HCT116 (cell line): ENCODE results near the gene PITPNC1. TPM values are rescaled to one million over a fixed set of nuclear protein-coding genes. Genes with fewer than 3 reads are reported as not detected.

Experiments used
- ATAC-seq: fragments of 200-7000 bp; cut with Tn5 transposase; 2 replicates; pipeline ENCODE4 v1.9.1; 2020; ENCODE audit warnings: mild to moderate bottlenecking, moderate library complexity
- BruUV-seq: library from RNA; stranded (reverse); fragments of 400-500 nt; replicated peaks from 2 replicates; lab custom pipeline; 2021; lab: Mats Ljungman, UMichigan
- CTCF ChIA-PET: fragments of 300-600 bp; sonication (Branson Sonifier 250); formaldehyde crosslinking; loops from one replicate; lab custom pipeline; 2021; ENCODE audit warnings: antibody characterized with exemption; lab: Charles Lee
- POLR2A ChIA-PET: fragments of 300-600, 350-600 bp; sonication (Branson Sonifier 250); formaldehyde crosslinking; loops from one replicate; lab custom pipeline; 2021; ENCODE audit warnings: antibody characterized with exemption; lab: Charles Lee
- RAD21 ChIA-PET, 2 experiments: fragments of 300-600 bp; sonication (Branson Sonifier 250); formaldehyde crosslinking; loops; one replicate each; lab custom pipeline; 2023; ENCODE audit warnings: low total read pairs in 2 of 2; ENCODE audit not compliant: uncharacterized antibody in 2 of 2, unreplicated experiment in 2 of 2, low non-redundant PET in 1 of 2; lab: Charles Lee
- DNase-seq: peaks from one replicate; pipeline ENCODE4 v3.0.0-alpha.2; 2010; ENCODE audit warnings: low read depth, low spot score
- H2AFZ ChIP-seq: fragments of 200-600 bp; shearing (Covaris generic), sonication (generic); 2 replicates; pipeline ENCODE4 v1.6.1; 2017; ENCODE audit warnings: low read depth, mixed run types, mixed read lengths, antibody characterized with exemption, low read length; ENCODE audit not compliant: poor library complexity, severe bottlenecking
- H3K27ac ChIP-seq: 2 replicates; pipeline ENCODE4 v1.5.1; 2012; ENCODE audit warnings: low read depth, low read length
- H3K27me3 ChIP-seq: fragments of 200-600 bp; sonication (generic); 2 replicates; pipeline ENCODE4 v1.6.1; 2016; ENCODE audit warnings: mixed run types, low read length, mixed read lengths; ENCODE audit not compliant: insufficient read depth
- H3K36me3 ChIP-seq, 2 experiments: fragments of 200-500 bp in 1 of 2; fragments of 200-600 bp in 1 of 2; sonication (Bioruptor generic) in 1 of 2; sonication (generic) in 1 of 2; 2 replicates each; pipeline versions ENCODE4 v1.5.1 to v1.6.1; 2014 to 2016; ENCODE audit warnings: low read length in 2 of 2, inconsistent platforms in 1 of 2, mixed read lengths in 1 of 2, mixed run types in 1 of 2; ENCODE audit not compliant: insufficient read depth in 2 of 2, control insufficient read depth in 1 of 2
- H3K4me1 ChIP-seq, 2 experiments: fragments of 200-600 bp in 1 of 2; sonication (generic) in 1 of 2; 2 replicates each; pipeline versions ENCODE4 v1.5.1 to v1.6.1; 2012 to 2017; ENCODE audit warnings: low read length in 2 of 2, inconsistent platforms in 1 of 2, mild to moderate bottlenecking in 1 of 2, mixed read lengths in 1 of 2, mixed run types in 1 of 2, moderate library complexity in 1 of 2; ENCODE audit not compliant: insufficient read depth in 2 of 2, control insufficient read depth in 1 of 2
- H3K4me2 ChIP-seq: fragments of 200-600 bp; sonication (generic); 2 replicates; pipeline ENCODE4 v1.6.1; 2017; ENCODE audit warnings: mixed run types, low read length, mixed read lengths
- H3K4me3 ChIP-seq, 2 experiments: fragments of 200-600 bp in 1 of 2; sonication (generic) in 1 of 2; replicated peaks in 1 of 2; 2 replicates each; pipeline ENCODE4 v1.5.1; 2011 to 2016; ENCODE audit warnings: low read length in 2 of 2, control low read depth in 1 of 2, low read depth in 1 of 2, mild to moderate bottlenecking in 1 of 2, mixed read lengths in 1 of 2, mixed run types in 1 of 2
- H3K79me2 ChIP-seq: fragments of 200-600 bp; sonication (generic); 2 replicates; pipeline ENCODE4 v1.6.1; 2017; ENCODE audit warnings: mild to moderate bottlenecking, mixed run types, low read length, moderate library complexity, mixed read lengths; ENCODE audit not compliant: insufficient read depth
- H3K9ac ChIP-seq: fragments of 200-600 bp; sonication (generic); 2 replicates; pipeline ENCODE4 v1.6.1; 2016; ENCODE audit warnings: low read length, mixed read lengths
- H3K9me2 ChIP-seq: fragments of 200-600 bp; sonication (generic), shearing (Covaris generic); 2 replicates; pipeline ENCODE4 v1.6.1; 2017; ENCODE audit warnings: mixed run types, mild to moderate bottlenecking, moderate library complexity; ENCODE audit not compliant: insufficient read depth
- H3K9me3 ChIP-seq, 2 experiments: fragments of 200-500 bp in 1 of 2; fragments of 200-600 bp in 1 of 2; sonication (Bioruptor generic) in 1 of 2; sonication (generic) in 1 of 2; 2 replicates each; pipeline ENCODE4 v1.6.1; 2014 to 2017; ENCODE audit warnings: low read length in 2 of 2, mixed read lengths in 2 of 2, inconsistent platforms in 1 of 2, low read depth in 1 of 2, mild to moderate bottlenecking in 1 of 2, mixed run types in 1 of 2, moderate library complexity in 1 of 2; ENCODE audit not compliant: control insufficient read depth in 1 of 2, insufficient read depth in 1 of 2
- H4K20me1 ChIP-seq: fragments of 200-600 bp; sonication (generic), shearing (Covaris generic); 2 replicates; pipeline ENCODE4 v1.6.1; 2017; ENCODE audit warnings: mixed run types, mild to moderate bottlenecking, moderate library complexity; ENCODE audit not compliant: insufficient read depth
- ATF3 ChIP-seq: IDR thresholded peaks from 2 replicates; pipeline ENCODE4 v1.6.1; 2012
- CBX3 ChIP-seq: IDR thresholded peaks from 2 replicates; pipeline ENCODE4 v1.6.1; 2012; ENCODE audit warnings: low read depth
- CEBPB ChIP-seq: IDR thresholded peaks from 2 replicates; pipeline ENCODE4 v1.6.1; 2012; ENCODE audit warnings: low read depth
- CTCF ChIP-seq, 3 experiments: fragments of 200-600 bp in 1 of 3; sonication (generic) in 1 of 3; IDR thresholded peaks in 2 of 3; conservative IDR thresholded peaks in 1 of 3; 2 replicates each; pipeline ENCODE4 v1.5.1; 2012 to 2017; ENCODE audit warnings: low read depth in 2 of 3, low read length in 2 of 3, antibody characterized with exemption in 1 of 3, borderline replicate concordance in 1 of 3, control low read depth in 1 of 3, mild to moderate bottlenecking in 1 of 3, mixed read lengths in 1 of 3, mixed run types in 1 of 3, moderate library complexity in 1 of 3; ENCODE audit not compliant: insufficient read depth in 1 of 3
- EGR1 ChIP-seq: IDR thresholded peaks from 2 replicates; pipeline ENCODE4 v1.6.1; 2012; ENCODE audit warnings: low read depth
- ELF1 ChIP-seq: IDR thresholded peaks from 2 replicates; pipeline ENCODE4 v1.6.1; 2012; ENCODE audit warnings: low read depth, borderline replicate concordance
- EZH2 ChIP-seq: fragments of 200-600 bp; sonication (generic); IDR thresholded peaks from 2 replicates; pipeline ENCODE4 v1.6.1; 2017; ENCODE audit warnings: antibody characterized with exemption, mixed run types
- EZH2phosphoT487 ChIP-seq: fragments of 200-600 bp; IDR thresholded peaks from 2 replicates; pipeline ENCODE4 v1.6.1; 2018; ENCODE audit warnings: antibody characterized with exemption, borderline replicate concordance
- FOSL1 ChIP-seq: IDR thresholded peaks from 2 replicates; pipeline ENCODE4 v1.6.1; 2012; ENCODE audit warnings: low read depth
- JUND ChIP-seq: IDR thresholded peaks from 2 replicates; pipeline ENCODE4 v1.6.1; 2012
- MAX ChIP-seq: IDR thresholded peaks from 2 replicates; pipeline ENCODE4 v1.6.1; 2012
- POLR2A ChIP-seq: IDR thresholded peaks from 2 replicates; pipeline ENCODE4 v1.7.0; 2011; ENCODE audit warnings: borderline replicate concordance; ENCODE audit not compliant: insufficient read depth, insufficient read length; ENCODE audit errors: extremely low read depth
- RAD21 ChIP-seq: IDR thresholded peaks from 2 replicates; pipeline ENCODE4 v1.6.1; 2012; ENCODE audit warnings: low read depth, mild to moderate bottlenecking
- REST ChIP-seq: IDR thresholded peaks from 2 replicates; pipeline ENCODE4 v1.6.1; 2012; ENCODE audit warnings: low read depth
- SIN3A ChIP-seq: IDR thresholded peaks from 2 replicates; pipeline ENCODE4 v1.6.1; 2012; ENCODE audit warnings: low read depth
- SRF ChIP-seq: IDR thresholded peaks from 2 replicates; pipeline ENCODE4 v1.6.1; 2012; ENCODE audit warnings: low read depth
- TCF7L2 ChIP-seq: IDR thresholded peaks from 2 replicates; pipeline ENCODE4 v1.7.0; 2011; ENCODE audit warnings: borderline replicate concordance, inconsistent platforms; ENCODE audit not compliant: insufficient read depth, insufficient read length; ENCODE audit errors: extremely low read depth
- ZBTB33 ChIP-seq: IDR thresholded peaks from 2 replicates; pipeline ENCODE4 v1.6.1; 2011; ENCODE audit warnings: mild to moderate bottlenecking, low read length, moderate library complexity; ENCODE audit not compliant: insufficient replicate concordance; ENCODE audit errors: extremely low read depth
- ZFX ChIP-seq: fragments of 450-650 bp; IDR thresholded peaks from 2 replicates; pipeline ENCODE4 v1.6.1; 2017
- ZNF274 ChIP-seq: fragments of 200-500 bp; sonication (Bioruptor generic); IDR thresholded peaks from 2 replicates; pipeline ENCODE4 v1.6.1; 2014; ENCODE audit warnings: mild to moderate bottlenecking, low read depth, low read length, inconsistent platforms
- intact Hi-C: fragments of 100-400 bp; cut with micrococcal nuclease; formaldehyde crosslinking; loops from 2 replicates; pipeline ENCODE4 v1.10.0; 2022
- total RNA-seq: library from RNA; stranded (reverse); gene quantifications from one replicate; pipeline ENCODE4 v1.2.1, GENCODE V29; 2021; ENCODE audit not compliant: unreplicated experiment

PITPNC1 gene
- total RNA-seq, 1 experiment from 2014 or later, result 41.9 TPM

GRCh38 chr17:67666710-67667109, 289.6 kb downstream of the PITPNC1 start:
- H3K27me3 ChIP-seq, result no peaks in the 10 kb centered on the region
- no peaks in the 10 kb centered on the region for H3K4me1 ChIP-seq
- intact Hi-C loops, result no loop called here
- H4K20me1 ChIP-seq, result no peaks in the 10 kb centered on the region
- H3K4me2 ChIP-seq, result no peak overlapping the region
- RAD21 ChIA-PET, result no interaction called here
- BruUV-seq, result no TSS peak
- H2AFZ ChIP-seq, result no peak overlapping the region
- no peaks in the 10 kb centered on the region for H3K79me2 ChIP-seq
- POLR2A ChIA-PET, result interaction anchor here (1.0 kb wide), 1 partner anchor 11 kb away, joined by 4 read pairs; no protein-coding TSS in a partner anchor
- H3K27ac ChIP-seq, result no peak overlapping the region
- H3K9ac ChIP-seq, result no peak overlapping the region
- no peaks in the 10 kb centered on the region for H3K36me3 ChIP-seq
- CTCF ChIA-PET, result no interaction called here
- TF ChIP-seq POLR2A (no peak), FOSL1 (no peak), EZH2phosphoT487 (no peak), ELF1 (no peak), ATF3 (no peak), ZNF274 (no peak), JUND (no peak), EZH2 (no peak), TCF7L2 (no peak), CBX3 (no peak), RAD21 (no peak), REST (no peak), SRF (no peak), CTCF (IDR thresholded peaks at IDR 0.05 in 2 of 3, conservative IDR thresholded peaks at IDR 0.05 in 1 of 3; ENCODE audit: borderline replicate concordance in 1 of 3, insufficient read depth in 1 of 3, low read depth in 2 of 3, low read length in 2 of 3) (no peak), EGR1 (no peak), SIN3A (no peak), ZFX (no peak), CEBPB (no peak), ZBTB33 (no peak), MAX (no peak)
- H3K9me2 ChIP-seq, result no peaks in the 10 kb centered on the region
- DNase-seq (no peak), ATAC-seq (no peak)
- H3K4me3 ChIP-seq, result no peak overlapping the region
- H3K9me3 ChIP-seq, result no peaks in the 10 kb centered on the region
